GM21723 (cell line): ENCODE data around the gene SLC16A10.
"Not testable (repeated sequence)": the region's sequence is repeated elsewhere in the genome, so short reads cannot be mapped to it uniquely, and the experiment has no call there.

Experiments
- ATAC-seq: cut with Tn5 transposase; IDR thresholded peaks from one replicate; pipeline ENCODE4 v1.9.1; 2021; ENCODE audit warnings: mild to moderate bottlenecking, moderate library complexity; ENCODE audit not compliant: unreplicated experiment

Gene SLC16A10

GRCh38 chr6:111184827-111185532 is 97.7 kb downstream of the SLC16A10 start:
- no peak for ATAC-seq

GRCh38 chr6:111185954-111186353 is 98.7 kb downstream of the SLC16A10 start:
- ATAC-seq = no peak

- ATAC-seq = no peak
Observed at GRCh38 chr6:111187874-111188273, 100.6 kb downstream of the SLC16A10 start.

- not testable (repeated sequence) for ATAC-seq
Observed at GRCh38 chr6:111189666-111190210, 102.4 kb downstream of the SLC16A10 start.

GRCh38 chr6:111190637-111191036 is 103.3 kb downstream of the SLC16A10 start:
- no peak for ATAC-seq

- ATAC-seq = not testable (repeated sequence)
Observed at GRCh38 chr6:111191136-111191535, 103.8 kb downstream of the SLC16A10 start.

- no peak for ATAC-seq
Observed at GRCh38 chr6:111192911-111193555, 105.7 kb downstream of the SLC16A10 start.

- no peak for ATAC-seq
Observed at GRCh38 chr6:111195656-111196055, 108.4 kb downstream of the SLC16A10 start.

- no peak for ATAC-seq
Observed at GRCh38 chr6:111198841-111199240, 111.5 kb downstream of the SLC16A10 start.

- no peak for ATAC-seq
Observed at GRCh38 chr6:111199935-111200334, 112.6 kb downstream of the SLC16A10 start.

GRCh38 chr6:111200350-111201243 is 113.3 kb downstream of the SLC16A10 start:
- ATAC-seq = no peak

- ATAC-seq = no peak
Observed at GRCh38 chr6:111201244-111201554, 113.9 kb downstream of the SLC16A10 start.

- no peak for ATAC-seq
Observed at GRCh38 chr6:111201764-111202163, 114.5 kb downstream of the SLC16A10 start.

- ATAC-seq = not testable (repeated sequence)
Observed at GRCh38 chr6:111203539-111203938, 116.2 kb downstream of the SLC16A10 start.

GRCh38 chr6:111204305-111204704 is 117.0 kb downstream of the SLC16A10 start:
- no peak for ATAC-seq

- no peak for ATAC-seq
Observed at GRCh38 chr6:111204881-111205280, 117.6 kb downstream of the SLC16A10 start.

GRCh38 chr6:111205502-111205901 is 118.2 kb downstream of the SLC16A10 start:
- no peak for ATAC-seq

GRCh38 chr6:111207141-111207858 is 120.0 kb downstream of the SLC16A10 start:
- no peak for ATAC-seq

- ATAC-seq = no peak
Observed at GRCh38 chr6:111208933-111209332, 121.6 kb downstream of the SLC16A10 start.

GRCh38 chr6:111210194-111210728 is 123.0 kb downstream of the SLC16A10 start:
- ATAC-seq = peak; percentile 67
